Measurements from ENCODE around the gene PHLPP1.

The PHLPP1 gene

DNA sequence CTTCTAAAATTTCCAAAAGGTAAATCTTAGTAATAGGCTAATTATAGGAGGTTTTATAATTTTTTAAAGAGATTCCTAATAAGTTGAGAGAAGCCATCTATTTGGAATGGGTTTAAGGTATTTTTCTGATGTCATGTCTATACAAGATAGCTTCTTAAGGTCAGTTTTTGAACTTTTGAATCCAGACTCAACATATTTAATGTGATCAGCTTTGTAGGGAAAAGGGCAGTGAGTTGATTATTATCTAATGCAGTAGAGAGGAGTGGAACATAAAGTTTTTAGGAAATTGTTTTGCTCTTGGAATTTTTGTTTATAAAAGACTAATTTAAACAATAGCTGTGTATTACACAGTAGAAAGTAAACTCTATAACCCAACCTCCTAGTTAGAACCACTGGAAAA is 96.3 kb downstream of the PHLPP1 start:
- Histone ChIP-seq H3K4me3 (ENCODE audit: low read length) (no peak overlapping the region), H3K4me2 (ENCODE audit: low read depth, low read length) (no peak overlapping the region), H3K79me2 (ENCODE audit: low read length) (no peaks in the 10 kb centered on the region), H2AFZ (ENCODE audit: low read length) (no peak overlapping the region), H3K36me3 (replicated peaks; ENCODE audit: insufficient read depth, low read length) (no peaks in the 10 kb centered on the region), H3F3A (ENCODE audit: insufficient read depth, low read length) (no peaks in the 10 kb centered on the region), H3K9me3 (replicated peaks; ENCODE audit: insufficient read depth, low read length) (no peaks in the 10 kb centered on the region), H3K9ac (ENCODE audit: low read length) (no peak overlapping the region), H3K4me1 (ENCODE audit: low read length) (0 out of 2 replicates have a peak, but pooled peaks cover 6% of the 10 kb centered on the region), H3K27me3 (replicated peaks; ENCODE audit: insufficient read depth, low read length) (no peaks in the 10 kb centered on the region), H3K9me2 (replicated peaks; ENCODE audit: insufficient read depth, low read length) (no peaks in the 10 kb centered on the region), H3K27ac (ENCODE audit: low read length) (no peak overlapping the region), H4K20me1 (ENCODE audit: insufficient read depth, low read length) (no peaks in the 10 kb centered on the region)
- TF ChIP-seq EZH2phosphoT487 (IDR thresholded peaks at IDR 0.05; ENCODE audit: low read length) (no peak), EZH2 (optimal IDR thresholded peaks at IDR 0.05; ENCODE audit: low read depth, low read length) (no peak)
- TF ChIP-seq, protein P1, sequence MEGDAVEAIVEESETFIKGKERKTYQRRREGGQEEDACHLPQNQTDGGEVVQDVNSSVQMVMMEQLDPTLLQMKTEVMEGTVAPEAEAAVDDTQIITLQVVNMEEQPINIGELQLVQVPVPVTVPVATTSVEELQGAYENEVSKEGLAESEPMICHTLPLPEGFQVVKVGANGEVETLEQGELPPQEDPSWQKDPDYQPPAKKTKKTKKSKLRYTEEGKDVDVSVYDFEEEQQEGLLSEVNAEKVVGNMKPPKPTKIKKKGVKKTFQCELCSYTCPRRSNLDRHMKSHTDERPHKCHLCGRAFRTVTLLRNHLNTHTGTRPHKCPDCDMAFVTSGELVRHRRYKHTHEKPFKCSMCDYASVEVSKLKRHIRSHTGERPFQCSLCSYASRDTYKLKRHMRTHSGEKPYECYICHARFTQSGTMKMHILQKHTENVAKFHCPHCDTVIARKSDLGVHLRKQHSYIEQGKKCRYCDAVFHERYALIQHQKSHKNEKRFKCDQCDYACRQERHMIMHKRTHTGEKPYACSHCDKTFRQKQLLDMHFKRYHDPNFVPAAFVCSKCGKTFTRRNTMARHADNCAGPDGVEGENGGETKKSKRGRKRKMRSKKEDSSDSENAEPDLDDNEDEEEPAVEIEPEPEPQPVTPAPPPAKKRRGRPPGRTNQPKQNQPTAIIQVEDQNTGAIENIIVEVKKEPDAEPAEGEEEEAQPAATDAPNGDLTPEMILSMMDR (IDR thresholded peaks at IDR 0.05; ENCODE audit: low read length): no peak
- no peak for DNase-seq

DNA sequence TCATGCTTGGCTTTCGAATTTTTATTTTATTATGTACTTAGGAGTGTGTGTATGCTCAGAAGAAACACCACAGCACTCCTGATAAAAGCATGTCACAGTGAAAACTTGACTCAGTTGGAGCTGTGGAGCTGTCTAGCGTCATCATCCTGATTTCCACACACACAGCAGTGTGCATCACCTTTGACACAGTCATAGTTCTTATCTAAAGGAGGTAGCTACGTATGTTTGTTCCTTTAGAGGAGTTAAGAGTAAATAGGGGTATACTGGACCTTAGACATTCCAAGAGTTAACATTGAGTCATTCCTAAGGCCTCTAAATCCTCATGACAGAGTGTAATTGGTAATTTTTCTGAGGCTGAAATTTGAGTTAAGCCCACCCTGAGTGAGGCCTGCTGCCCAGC is 96.9 kb downstream of the PHLPP1 start:
- TF ChIP-seq, protein P1 (IDR thresholded peaks at IDR 0.05; ENCODE audit: low read length): no peak
- TF ChIP-seq EZH2phosphoT487 (IDR thresholded peaks at IDR 0.05; ENCODE audit: low read length): no peak
- no peak for TF ChIP-seq EZH2 (optimal IDR thresholded peaks at IDR 0.05; ENCODE audit: low read depth, low read length)
- no peak for DNase-seq
- Histone ChIP-seq H4K20me1 (ENCODE audit: insufficient read depth, low read length) (no peaks in the 10 kb centered on the region), H3K27ac (ENCODE audit: low read length) (no peak overlapping the region), H3K4me2 (ENCODE audit: low read depth, low read length) (no peak overlapping the region), H3K36me3 (replicated peaks; ENCODE audit: insufficient read depth, low read length) (no peaks in the 10 kb centered on the region), H3F3A (ENCODE audit: insufficient read depth, low read length) (no peaks in the 10 kb centered on the region), H3K79me2 (ENCODE audit: low read length) (no peaks in the 10 kb centered on the region), H3K9me2 (replicated peaks; ENCODE audit: insufficient read depth, low read length) (no peaks in the 10 kb centered on the region), H3K9ac (ENCODE audit: low read length) (no peak overlapping the region), H3K4me1 (ENCODE audit: low read length) (0 out of 2 replicates have a peak, but pooled peaks cover 6% of the 10 kb centered on the region), H2AFZ (ENCODE audit: low read length) (no peak overlapping the region), H3K27me3 (replicated peaks; ENCODE audit: insufficient read depth, low read length) (no peaks in the 10 kb centered on the region), H3K9me3 (replicated peaks; ENCODE audit: insufficient read depth, low read length) (no peaks in the 10 kb centered on the region), H3K4me3 (ENCODE audit: low read length) (no peak overlapping the region)

DNA sequence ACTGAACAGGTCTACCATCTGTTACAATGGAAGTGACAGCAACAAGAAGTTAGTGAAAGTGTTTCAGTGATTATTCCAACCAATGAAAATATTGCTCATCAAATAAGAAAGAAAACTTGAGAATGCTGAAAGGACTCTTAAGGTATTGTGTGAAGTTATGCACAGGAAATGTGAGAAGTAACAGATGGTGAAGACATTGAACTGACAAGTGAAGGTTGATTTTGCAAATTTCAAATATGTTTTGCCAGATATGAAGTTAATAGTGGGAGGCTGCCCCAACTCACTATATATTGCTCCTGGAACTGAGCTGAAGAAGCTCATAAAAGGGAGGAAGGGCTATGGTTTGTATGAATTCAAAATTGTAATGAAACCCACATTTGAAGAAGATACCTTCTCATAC is 97.5 kb downstream of the PHLPP1 start:
- no peak overlapping the region for H3K27ac ChIP-seq (ENCODE audit: low read length)
- TF ChIP-seq EZH2phosphoT487 (IDR thresholded peaks at IDR 0.05; ENCODE audit: low read length) (no peak), EZH2 (optimal IDR thresholded peaks at IDR 0.05; ENCODE audit: low read depth, low read length) (no peak)
- TF ChIP-seq, protein P1 (IDR thresholded peaks at IDR 0.05; ENCODE audit: low read length): no peak

More for the DNA sequence above, 97.5 kb downstream of the PHLPP1 start:
- H3K79me2 ChIP-seq (ENCODE audit: low read length): no peaks in the 10 kb centered on the region
- no peaks in the 10 kb centered on the region for H4K20me1 ChIP-seq (ENCODE audit: insufficient read depth, low read length)
- no peak overlapping the region for H3K4me2 ChIP-seq (ENCODE audit: low read depth, low read length)
- no peak overlapping the region for H3K9ac ChIP-seq (ENCODE audit: low read length)
- no peaks in the 10 kb centered on the region for H3K9me2 ChIP-seq (replicated peaks; ENCODE audit: insufficient read depth, low read length)
- H3K36me3 ChIP-seq (replicated peaks; ENCODE audit: insufficient read depth, low read length): no peaks in the 10 kb centered on the region
- H3K27me3 ChIP-seq (replicated peaks; ENCODE audit: insufficient read depth, low read length): no peaks in the 10 kb centered on the region
- no peak overlapping the region for H3K4me3 ChIP-seq (ENCODE audit: low read length)
- 0 out of 2 replicates have a peak, but pooled peaks cover 6% of the 10 kb centered on the region for H3K4me1 ChIP-seq (ENCODE audit: low read length)
- DNase-seq: no peak
- H2AFZ ChIP-seq (ENCODE audit: low read length): no peak overlapping the region
- no peaks in the 10 kb centered on the region for H3F3A ChIP-seq (ENCODE audit: insufficient read depth, low read length)
- no peaks in the 10 kb centered on the region for H3K9me3 ChIP-seq (replicated peaks; ENCODE audit: insufficient read depth, low read length)
